GM18511 (cell line): ENCODE measurements around the gene NAGLU.
A peak's percentile ranks its signal among the peaks of the same experiment; 100 is the strongest.

ENCODE experiments used
- ATAC-seq: cut with Tn5 transposase; IDR thresholded peaks from one replicate; pipeline ENCODE4 v1.9.1; 2021; ENCODE audit warnings: mild to moderate bottlenecking, moderate library complexity; ENCODE audit not compliant: unreplicated experiment

Gene NAGLU

GRCh38 chr17:42563143-42563509 lies 27.1 kb downstream of the NAGLU start:
- no peak for ATAC-seq

GRCh38 chr17:42563543-42563942 lies 27.5 kb downstream of the NAGLU start:
- no peak for ATAC-seq

- ATAC-seq: no peak
Observed at GRCh38 chr17:42563950-42564349, 27.9 kb downstream of the NAGLU start.

- no peak for ATAC-seq
Observed at GRCh38 chr17:42564815-42565522, 28.9 kb downstream of the NAGLU start.

- no peak for ATAC-seq
Observed at GRCh38 chr17:42565523-42566214, 29.6 kb downstream of the NAGLU start.

GRCh38 chr17:42566215-42566882 lies 30.3 kb downstream of the NAGLU start:
- ATAC-seq: no peak

- ATAC-seq: no peak
Observed at GRCh38 chr17:42566883-42567573, 31.0 kb downstream of the NAGLU start, which contains the start of gene MLX. MLX (plus strand) TSS chr17:42567100; CDS start chr17:42567125, 25 bp downstream.

GRCh38 chr17:42568341-42569111 lies 32.5 kb downstream of the NAGLU start:
- ATAC-seq: no peak

GRCh38 chr17:42571435-42572225 lies 35.6 kb downstream of the NAGLU start:
- ATAC-seq: no peak

GRCh38 chr17:42573095-42573494 lies 37.1 kb downstream of the NAGLU start:
- no peak for ATAC-seq

GRCh38 chr17:42574463-42574862 lies 38.4 kb downstream of the NAGLU start:
- ATAC-seq: no peak

GRCh38 chr17:42577140-42577531 lies 41.1 kb downstream of the NAGLU start:
- ATAC-seq: peak; percentile 7

- ATAC-seq: peak; percentile 72
Observed at GRCh38 chr17:42577532-42578281, 41.7 kb downstream of the NAGLU start, which contains the start of gene PSMC3IP. PSMC3IP (minus strand) TSS chr17:42577729; CDS start chr17:42577686, 43 bp downstream.

- peak; percentile 65 for ATAC-seq
Observed at GRCh38 chr17:42578282-42578869, 42.3 kb downstream of the NAGLU start.

- ATAC-seq: no peak
Observed at GRCh38 chr17:42579794-42580551, 43.9 kb downstream of the NAGLU start.

GRCh38 chr17:42581744-42582270 lies 45.8 kb downstream of the NAGLU start:
- ATAC-seq: no peak

GRCh38 chr17:42584880-42585279 lies 48.8 kb downstream of the NAGLU start:
- no peak for ATAC-seq

- no peak for ATAC-seq
Observed at GRCh38 chr17:42585353-42585752, 49.3 kb downstream of the NAGLU start.
